RWPE1 (cell line): ENCODE data around the gene ARHGEF3.

ENCODE experiments used
- CTCF ChIA-PET: fragments of 350-600 bp; sonication (Branson Sonifier 250); formaldehyde crosslinking; extraction: SDS; loops from one replicate; lab custom pipeline; 2021; lab: Yijun Ruan, JAX
- POLR2A ChIA-PET: fragments of 400-600 bp; formaldehyde crosslinking; extraction: SDS; loops from one replicate; lab custom pipeline; 2020; ENCODE audit warnings: antibody characterized with exemption; ENCODE audit not compliant: low non-redundant PET; lab: Yijun Ruan, JAX
- DNase-seq: peaks from one replicate; pipeline ENCODE4 v3.0.0; 2012; ENCODE audit warnings: low spot score
- H3K27ac ChIP-seq: fragments of 450-650 bp; 2 replicates; pipeline ENCODE4 v1.5.1; 2017
- CTCF ChIP-seq: fragments of 450-650 bp; conservative IDR thresholded peaks from 2 replicates; pipeline ENCODE4 v1.5.1; 2017; ENCODE audit warnings: low read depth, mild to moderate bottlenecking

ARHGEF3 gene

GRCh38 chr3:56831572-56831971 is 29.8 kb upstream of the ARHGEF3 start:
- ChIA-PET CTCF (no interaction called here), POLR2A (no interaction called here)
- no peak overlapping the region for H3K27ac ChIP-seq
- no peak for TF ChIP-seq CTCF
- no peak for DNase-seq

- TF ChIP-seq CTCF, result no peak
- POLR2A ChIA-PET, result no interaction called here
- no peak for DNase-seq
- CTCF ChIA-PET, result no interaction called here
- no peak overlapping the region for H3K27ac ChIP-seq
Measured at GRCh38 chr3:56830884-56831283, 29.1 kb upstream of the ARHGEF3 start.

- CTCF ChIA-PET, result no interaction called here
- no peak overlapping the region for H3K27ac ChIP-seq
- no peak for DNase-seq
- TF ChIP-seq CTCF, result no peak
- POLR2A ChIA-PET, result no interaction called here
Measured at GRCh38 chr3:56829533-56829932, 27.8 kb upstream of the ARHGEF3 start.

GRCh38 chr3:56826831-56827722 is 25.3 kb upstream of the ARHGEF3 start:
- H3K27ac ChIP-seq, result no peak overlapping the region
- POLR2A ChIA-PET, result no interaction called here
- no peak for TF ChIP-seq CTCF
- DNase-seq, result no peak
- CTCF ChIA-PET, result interaction anchor here (0.6 kb wide), 1 partner anchor 51 kb away, joined by 3 read pairs; no protein-coding TSS in a partner anchor

GRCh38 chr3:56825567-56826438 is 24.1 kb upstream of the ARHGEF3 start:
- no peak overlapping the region for H3K27ac ChIP-seq
- TF ChIP-seq CTCF, result no peak
- no peak for DNase-seq
- POLR2A ChIA-PET, result no interaction called here
- CTCF ChIA-PET, result interaction anchor here (0.6 kb wide), 1 partner anchor 39 kb away, joined by 3 read pairs; no protein-coding TSS in a partner anchor
